Measurements from ENCODE around the gene CACNA1C.

CACNA1C gene

GRCh38 chr12:2372178-2372577 lies 319.4 kb downstream of the CACNA1C start:
- no peak for DNase-seq (ENCODE audit: low read depth in 1 of 2, low spot score in 1 of 2)
- in situ Hi-C loops (cut with HindIII; ENCODE audit: low pct_unique_long_range_greater_than_20kb, low sequenced_read_pairs): no loop called here
- no peak for TF ChIP-seq JUND (IDR thresholded peaks at IDR 0.05; ENCODE audit: low read depth)

DNA sequence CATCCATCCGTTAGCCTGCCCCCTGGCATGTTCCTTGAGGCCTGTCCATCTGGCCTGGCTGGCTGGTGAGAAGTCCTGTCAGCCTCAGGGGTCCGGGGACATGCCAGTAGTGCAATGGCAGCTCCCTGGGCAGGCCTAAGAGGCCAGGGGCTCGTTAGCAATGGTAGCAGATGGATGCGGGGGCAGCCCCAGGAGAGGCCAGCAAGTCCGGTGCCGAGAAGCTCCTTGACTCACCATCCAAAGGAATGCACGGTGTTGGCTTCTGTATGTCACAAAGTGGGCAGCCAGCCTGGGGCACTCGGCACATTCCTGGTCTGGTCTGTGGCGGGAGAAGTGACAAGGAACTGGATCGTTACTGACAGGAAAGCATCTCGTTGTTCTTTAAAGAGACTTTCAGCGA lies 319.9 kb downstream of the CACNA1C start:
- TF ChIP-seq JUND (IDR thresholded peaks at IDR 0.05; ENCODE audit: low read depth): no peak
- in situ Hi-C loops (cut with HindIII; ENCODE audit: low pct_unique_long_range_greater_than_20kb, low sequenced_read_pairs): no loop called here
- no peak for DNase-seq (ENCODE audit: low read depth in 1 of 2, low spot score in 1 of 2)

DNA sequence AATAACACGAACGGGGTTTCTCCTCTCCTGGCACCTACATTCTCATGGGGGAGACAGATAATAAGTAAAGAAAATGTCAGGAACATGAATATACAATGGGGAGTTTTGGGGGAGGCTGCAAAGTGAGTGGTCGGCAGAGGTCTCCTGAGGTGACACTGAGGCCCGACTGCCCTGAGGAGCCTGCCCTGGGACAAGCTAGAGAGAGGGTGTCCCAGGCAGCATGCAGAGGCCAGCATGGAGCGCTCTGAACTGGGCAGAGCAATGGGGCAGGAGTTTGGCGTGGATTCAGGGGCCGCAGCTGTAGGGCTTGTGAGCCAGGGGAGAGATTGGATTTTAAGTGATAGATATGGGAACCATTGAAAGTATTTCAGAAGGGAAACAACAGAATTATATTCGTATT lies 320.5 kb downstream of the CACNA1C start:
- TF ChIP-seq JUND (IDR thresholded peaks at IDR 0.05; ENCODE audit: low read depth): no peak

GRCh38 chr12:2374092-2374906 lies 321.5 kb downstream of the CACNA1C start:
- in situ Hi-C loops (cut with HindIII; ENCODE audit: low pct_unique_long_range_greater_than_20kb, low sequenced_read_pairs): no loop called here
- no peak for DNase-seq (ENCODE audit: low read depth in 1 of 2, low spot score in 1 of 2)
- TF ChIP-seq JUND (IDR thresholded peaks at IDR 0.05; ENCODE audit: low read depth): no peak

More for the DNA sequence above, 320.5 kb downstream of the CACNA1C start:
- in situ Hi-C loops (cut with HindIII; ENCODE audit: low pct_unique_long_range_greater_than_20kb, low sequenced_read_pairs): no loop called here
- DNase-seq (ENCODE audit: low read depth in 1 of 2, low spot score in 1 of 2): no peak

GRCh38 chr12:2375871-2376270 lies 323.1 kb downstream of the CACNA1C start:
- in situ Hi-C loops (cut with HindIII; ENCODE audit: low pct_unique_long_range_greater_than_20kb, low sequenced_read_pairs): no loop called here
- no peak for TF ChIP-seq JUND (IDR thresholded peaks at IDR 0.05; ENCODE audit: low read depth)
- DNase-seq (ENCODE audit: low read depth in 1 of 2, low spot score in 1 of 2): no peak

DNA sequence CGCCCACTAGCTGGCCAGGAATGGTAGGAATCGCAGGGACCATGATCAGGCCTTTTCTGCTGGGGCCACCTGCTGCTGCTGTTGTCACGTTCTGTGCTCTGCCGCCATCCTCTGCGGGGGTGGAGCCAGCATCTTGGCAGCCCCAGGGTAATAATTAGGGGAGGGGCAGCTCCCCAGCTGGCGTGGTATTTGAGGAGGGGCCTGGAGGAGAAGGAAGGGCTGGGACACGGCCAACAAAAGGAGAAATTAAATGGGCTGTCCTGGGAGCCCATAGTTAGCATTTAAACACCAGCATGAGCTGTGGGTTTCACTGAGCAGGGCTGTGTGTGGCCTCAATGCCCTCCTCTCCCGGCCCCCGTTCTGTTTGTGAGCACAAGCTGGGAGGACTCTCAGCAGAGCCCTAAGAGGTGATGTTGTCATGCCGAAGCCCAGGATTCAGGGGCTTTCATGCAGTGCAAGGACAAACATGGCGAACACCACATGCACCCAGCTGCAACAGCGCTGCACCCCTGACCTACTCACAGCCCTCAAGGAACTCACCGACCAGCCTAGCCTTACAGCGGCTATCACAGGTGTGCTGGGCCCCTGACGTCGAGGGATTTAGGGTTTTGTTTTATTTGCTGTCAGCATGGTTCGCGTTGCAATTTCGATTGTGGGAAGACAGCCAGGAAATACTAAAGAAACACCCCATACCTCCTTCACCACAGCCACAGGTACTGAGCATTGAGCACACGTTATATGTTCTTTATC lies 324.3 kb downstream of the CACNA1C start:
- in situ Hi-C loops (cut with HindIII; ENCODE audit: low pct_unique_long_range_greater_than_20kb, low sequenced_read_pairs): no loop called here
- no peak for DNase-seq (ENCODE audit: low read depth in 1 of 2, low spot score in 1 of 2)
- TF ChIP-seq JUND (IDR thresholded peaks at IDR 0.05; ENCODE audit: low read depth): no peak

GRCh38 chr12:2378835-2379330 lies 326.1 kb downstream of the CACNA1C start:
- no peak for DNase-seq (ENCODE audit: low read depth in 1 of 2, low spot score in 1 of 2)
- no peak for TF ChIP-seq JUND (IDR thresholded peaks at IDR 0.05; ENCODE audit: low read depth)
- in situ Hi-C loops (cut with HindIII; ENCODE audit: low pct_unique_long_range_greater_than_20kb, low sequenced_read_pairs): no loop called here

DNA sequence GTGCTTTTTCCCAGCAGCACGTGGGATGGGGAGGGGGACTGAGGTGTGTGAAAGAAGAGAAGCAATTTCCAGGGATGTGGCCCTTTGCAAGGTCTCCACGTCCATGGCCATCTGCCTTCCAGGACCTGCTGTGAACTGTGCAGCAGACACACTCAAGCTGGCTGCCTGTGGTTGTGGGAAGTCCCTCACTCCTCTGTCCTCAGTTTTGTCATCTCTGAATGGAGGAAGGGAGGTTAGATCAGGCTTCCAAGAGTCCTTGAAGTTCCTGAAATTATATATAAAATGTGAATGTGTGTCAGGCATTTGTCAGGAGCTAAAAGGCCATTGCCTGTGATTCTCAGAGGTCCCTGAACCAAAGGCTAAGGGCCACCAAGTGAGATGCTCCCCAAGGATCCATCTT lies 328.2 kb downstream of the CACNA1C start:
- no peak for DNase-seq (ENCODE audit: low read depth in 1 of 2, low spot score in 1 of 2)
- no peak for TF ChIP-seq JUND (IDR thresholded peaks at IDR 0.05; ENCODE audit: low read depth)
- in situ Hi-C loops (cut with HindIII; ENCODE audit: low pct_unique_long_range_greater_than_20kb, low sequenced_read_pairs): no loop called here

DNA sequence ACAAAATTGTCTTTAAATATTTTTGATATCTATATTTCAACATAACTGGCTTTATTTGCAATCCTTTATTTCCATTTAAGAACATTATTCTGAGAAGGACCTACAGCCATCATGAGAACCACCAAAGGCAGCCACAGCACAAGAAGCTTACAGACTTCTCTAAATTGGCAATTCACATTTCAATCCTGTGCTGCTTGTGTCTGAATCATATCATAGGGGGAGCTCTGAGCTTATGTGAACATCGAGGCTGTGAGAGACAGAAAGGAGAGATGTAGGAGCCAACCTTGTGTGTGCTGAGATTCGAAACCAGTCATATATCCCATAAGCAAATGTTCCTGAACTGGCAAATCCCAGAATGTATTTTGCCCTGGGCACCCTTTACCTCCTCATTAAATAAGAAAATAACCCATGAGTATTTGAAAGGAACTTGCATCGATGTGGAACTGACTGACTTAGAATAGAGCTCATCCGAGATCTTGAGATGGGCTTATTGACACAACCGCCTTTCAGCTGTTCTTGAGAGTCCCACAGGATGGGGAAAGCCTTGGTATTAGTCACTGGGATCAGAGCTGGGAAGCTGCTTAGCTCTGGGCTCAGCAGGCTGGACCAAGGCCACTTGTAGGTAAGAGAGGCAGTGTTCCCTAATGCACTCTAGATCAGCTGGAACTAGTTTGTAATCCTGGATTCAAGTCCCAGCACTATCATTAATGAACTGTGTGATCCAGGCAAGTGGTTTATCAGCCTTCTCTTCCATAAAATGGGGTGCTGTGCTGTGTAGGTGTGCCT lies 329.8 kb downstream of the CACNA1C start:
- no peak for TF ChIP-seq JUND (IDR thresholded peaks at IDR 0.05; ENCODE audit: low read depth)
- DNase-seq (ENCODE audit: low read depth in 1 of 2, low spot score in 1 of 2): no peak
- in situ Hi-C loops (cut with HindIII; ENCODE audit: low pct_unique_long_range_greater_than_20kb, low sequenced_read_pairs): no loop called here

- in situ Hi-C loops (cut with HindIII; ENCODE audit: low pct_unique_long_range_greater_than_20kb, low sequenced_read_pairs): no loop called here
- no peak for TF ChIP-seq JUND (IDR thresholded peaks at IDR 0.05; ENCODE audit: low read depth)
- DNase-seq (ENCODE audit: low read depth in 1 of 2, low spot score in 1 of 2): no peak
Measured at GRCh38 chr12:2383325-2384028, 330.7 kb downstream of the CACNA1C start.

- in situ Hi-C loops (cut with HindIII; ENCODE audit: low pct_unique_long_range_greater_than_20kb, low sequenced_read_pairs): no loop called here
- no peak for TF ChIP-seq JUND (IDR thresholded peaks at IDR 0.05; ENCODE audit: low read depth)
- no peak for DNase-seq (ENCODE audit: low read depth in 1 of 2, low spot score in 1 of 2)
Measured at GRCh38 chr12:2384029-2384386, 331.2 kb downstream of the CACNA1C start.
